Neutrophil (primary cell): ENCODE results near the gene SLK.

Experiments
- H3K27ac ChIP-seq: fragments of 200-600 bp; sonication (generic); 2 replicates; pipeline ENCODE4 v1.5.1; 2016; ENCODE audit warnings: mild to moderate bottlenecking, moderate library complexity
- H3K27me3 ChIP-seq: fragments of 200-600 bp; sonication (generic); 2 replicates; pipeline ENCODE4 v1.6.0; 2016; ENCODE audit warnings: mild to moderate bottlenecking
- H3K36me3 ChIP-seq: fragments of 200-600 bp; sonication (generic); 2 replicates; pipeline ENCODE4 v1.5.1; 2017
- H3K4me1 ChIP-seq, 2 experiments: fragments of 200-600 bp in 1 of 2; sonication (generic) in 1 of 2; 1 replicate in 1 of 2; 2 replicates in 1 of 2; pipeline versions ENCODE4 v1.5.1 to v1.6.1; 2013 to 2016; ENCODE audit warnings: low read depth in 1 of 2, low read length in 1 of 2, mild to moderate bottlenecking in 1 of 2, moderate library complexity in 1 of 2; ENCODE audit not compliant: control insufficient read depth in 1 of 2, insufficient read depth in 1 of 2
- H3K4me3 ChIP-seq, 2 experiments: fragments of 200-600 bp in 1 of 2; sonication (generic) in 1 of 2; 1 replicate in 1 of 2; 2 replicates in 1 of 2; pipeline ENCODE4 v1.5.1; 2013 to 2016; ENCODE audit warnings: low read depth in 1 of 2, low read length in 1 of 2, mild to moderate bottlenecking in 1 of 2, moderate library complexity in 1 of 2
- H3K9me3 ChIP-seq: fragments of 200-600 bp; sonication (generic); 2 replicates; pipeline ENCODE4 v1.5.1; 2016
- CTCF ChIP-seq: fragments of 200-600 bp; sonication (generic); IDR thresholded peaks from 2 replicates; pipeline ENCODE4 v1.5.1; 2016; ENCODE audit warnings: antibody characterized with exemption

Gene SLK

GRCh38 chr10:103954543-103954942 lies 12.4 kb upstream of the SLK start:
- Histone ChIP-seq H3K36me3 (no peaks in the 10 kb centered on the region), H3K27ac (no peak overlapping the region), H3K4me3 (no peak overlapping the region), H3K4me1 (no peaks in the 10 kb centered on the region), H3K9me3 (no peaks in the 10 kb centered on the region), H3K27me3 (no peaks in the 10 kb centered on the region)
- TF ChIP-seq CTCF, result no peak

- no peaks in the 10 kb centered on the region for H3K4me1 ChIP-seq
- TF ChIP-seq CTCF, result no peak
- no peak overlapping the region for H3K27ac ChIP-seq
- no peaks in the 10 kb centered on the region for H3K36me3 ChIP-seq
- H3K27me3 ChIP-seq, result no peaks in the 10 kb centered on the region
- no peaks in the 10 kb centered on the region for H3K9me3 ChIP-seq
- H3K4me3 ChIP-seq, result no peak overlapping the region
Observed at GRCh38 chr10:103958996-103959395, 7.9 kb upstream of the SLK start.

GRCh38 chr10:103960103-103960502 lies 6.8 kb upstream of the SLK start:
- no peak overlapping the region for H3K4me3 ChIP-seq
- no peaks in the 10 kb centered on the region for H3K27me3 ChIP-seq

GRCh38 chr10:103967448-103968071 lies 620 bp downstream of the SLK start:
- TF ChIP-seq CTCF, result no peak
- peak overlapping the region; percentile 91 for H3K27ac ChIP-seq
- peak overlapping the region; percentile 86 to 88 for H3K4me3 ChIP-seq
- no peaks in the 10 kb centered on the region for H3K27me3 ChIP-seq
- H3K4me1 ChIP-seq, result peaks cover 46 to 47% of the 10 kb centered on the region in 2 experiments
- H3K9me3 ChIP-seq, result no peaks in the 10 kb centered on the region
- H3K36me3 ChIP-seq, result no peaks in the 10 kb centered on the region

More at GRCh38 chr10:103960103-103960502, 6.8 kb upstream of the SLK start:
- Histone ChIP-seq H3K9me3 (no peaks in the 10 kb centered on the region), H3K4me1 (no peaks in the 10 kb centered on the region), H3K27ac (no peak overlapping the region), H3K36me3 (no peaks in the 10 kb centered on the region)
- no peak for TF ChIP-seq CTCF

GRCh38 chr10:103968441-103969391 lies 1.8 kb downstream of the SLK start:
- no peak for TF ChIP-seq CTCF
- Histone ChIP-seq H3K4me3 (peak overlapping the region; percentile 86 to 88), H3K4me1 (peaks cover 46 to 47% of the 10 kb centered on the region in 2 experiments), H3K9me3 (no peaks in the 10 kb centered on the region), H3K36me3 (no peaks in the 10 kb centered on the region), H3K27me3 (no peaks in the 10 kb centered on the region), H3K27ac (peak overlapping the region; percentile 91)
